HL-60 (cell line): ENCODE results near the gene CHRNA4.

Experiments
- CTCF ChIP-seq: IDR thresholded peaks from one replicate; pipeline ENCODE4 v1.5.1; 2011; ENCODE audit warnings: low read length, control low read depth, inconsistent platforms; ENCODE audit not compliant: insufficient read depth
- POLR2AphosphoS5 ChIP-seq: IDR thresholded peaks from 2 replicates; pipeline ENCODE4 v1.6.1; 2012; ENCODE audit warnings: low read depth
- REST ChIP-seq: IDR thresholded peaks from 2 replicates; pipeline ENCODE4 v1.6.1; 2012; ENCODE audit warnings: low read depth; ENCODE audit not compliant: insufficient replicate concordance

GRCh38 chr20:63356931-63357879, 3.9 kb downstream of the CHRNA4 start:
- TF ChIP-seq REST (no peak), CTCF (no peak), POLR2AphosphoS5 (no peak)
